Testis (tissue), 3 donors: ENCODE results near the gene PAMR1. TPM values are rescaled to one million over a fixed set of nuclear protein-coding genes. Genes with fewer than 3 reads are reported as not detected.

Experiments
- DNase-seq: peaks from one replicate; pipeline ENCODE4 v3.0.0-alpha.2; 2019
- H3K27ac ChIP-seq, 2 donors: fragments of 200-600 bp; sonication (generic); one replicate each; pipeline ENCODE4 v1.5.1; 2019
- H3K27me3 ChIP-seq: fragments of 200-600 bp; sonication (generic); one replicate; pipeline ENCODE4 v1.5.1; 2019
- H3K36me3 ChIP-seq: fragments of 200-600 bp; sonication (generic); one replicate; pipeline ENCODE4 v1.5.1; 2017; ENCODE audit warnings: low read depth; ENCODE audit errors: missing control alignments
- H3K4me1 ChIP-seq: fragments of 200-600 bp; sonication (generic); one replicate; pipeline ENCODE4 v1.5.1; 2019
- H3K4me3 ChIP-seq, 2 donors: fragments of 200-600 bp; sonication (generic); one replicate each; pipeline ENCODE4 v1.5.1; 2017 to 2019
- H3K9me3 ChIP-seq: fragments of 200-600 bp; sonication (generic); one replicate; pipeline ENCODE4 v1.5.1; 2017
- CTCF ChIP-seq, 3 experiments: fragments of 450-650 bp in 2 of 3; fragments of 200-600 bp in 1 of 3; sonication (generic) in 1 of 3; IDR thresholded peaks; one replicate each; pipeline ENCODE4 v1.5.1; 2016 to 2019; ENCODE audit warnings: antibody characterized with exemption in 3 of 3, mild to moderate bottlenecking in 2 of 3, moderate library complexity in 1 of 3
- POLR2A ChIP-seq: fragments of 450-650 bp; IDR thresholded peaks from one replicate; pipeline ENCODE4 v1.6.1; 2017; ENCODE audit warnings: antibody characterized with exemption, mild to moderate bottlenecking, moderate library complexity
- WGBS, 2 donors: methylation state at CpG; one replicate each; pipeline ENCODE4 v1.1.5; 2018; 5-methylcytosine and 5-hydroxymethylcytosine counted together
- intact Hi-C: fragments of 100-400 bp; cut with DNase I; formaldehyde crosslinking; loops from one replicate; pipeline ENCODE4 v1.15.1; 2023; ENCODE audit warnings: low total_unique reads
- polyA plus RNA-seq: library from polyadenylated mRNA; stranded (reverse); fragments of 350-450 nt; fragmentation: Illumina TruSeq; extraction: RNeasy Lipid Tissue Mini Kit (QIAGEN cat#74804); gene quantifications from one replicate; pipeline ENCODE4 v1.2.3, GENCODE V29; 2014; ENCODE audit warnings: low read depth, low replicate concordance; ENCODE audit not compliant: insufficient read depth
- total RNA-seq, 2 donors: library from RNA; depleted of rRNA; stranded (reverse); fragments of >200 nt; gene quantifications; one replicate each; pipeline ENCODE4 v1.2.3, GENCODE V29; 2016

The PAMR1 gene
- total and polyA plus RNA-seq, 3 donors from 2014 or later: 0.55 to 13.2 (median 1.5) TPM

DNA sequence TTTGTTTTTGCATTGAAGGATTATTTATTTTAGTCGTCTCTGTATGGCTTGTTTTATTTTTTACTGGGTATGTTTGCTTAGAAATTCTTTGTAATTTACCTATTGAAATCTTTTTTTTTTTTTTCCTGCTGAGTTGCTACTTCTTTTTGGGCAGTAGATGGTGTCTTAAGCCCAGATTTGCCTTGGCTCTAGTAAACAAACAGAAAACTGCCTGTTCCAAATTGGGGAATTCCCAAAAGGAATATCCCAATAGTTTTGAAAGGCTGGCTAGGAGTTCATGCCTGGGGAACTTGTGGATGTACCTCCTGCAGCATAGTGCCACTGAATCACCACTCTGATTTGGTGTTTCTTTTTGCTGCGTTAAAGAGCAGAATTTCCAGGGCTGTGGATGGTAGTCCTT is 17.7 kb downstream of the PAMR1 start:
- H3K9me3 ChIP-seq: no peaks in the 10 kb centered on the region
- no peaks in the 10 kb centered on the region for H3K27me3 ChIP-seq
- WGBS, 2 donors: 91 to 93% methylated on average over 2 of the region's 2 CpGs
- no peak for TF ChIP-seq CTCF (IDR thresholded peaks at IDR 0.05)
- TF ChIP-seq POLR2A: no peak
- no peaks in the 10 kb centered on the region for H3K4me1 ChIP-seq
- intact Hi-C loops: no loop called here
- no peak overlapping the region for H3K27ac ChIP-seq
- no peak overlapping the region for H3K4me3 ChIP-seq
- DNase-seq: no peak
- no peaks in the 10 kb centered on the region for H3K36me3 ChIP-seq

DNA sequence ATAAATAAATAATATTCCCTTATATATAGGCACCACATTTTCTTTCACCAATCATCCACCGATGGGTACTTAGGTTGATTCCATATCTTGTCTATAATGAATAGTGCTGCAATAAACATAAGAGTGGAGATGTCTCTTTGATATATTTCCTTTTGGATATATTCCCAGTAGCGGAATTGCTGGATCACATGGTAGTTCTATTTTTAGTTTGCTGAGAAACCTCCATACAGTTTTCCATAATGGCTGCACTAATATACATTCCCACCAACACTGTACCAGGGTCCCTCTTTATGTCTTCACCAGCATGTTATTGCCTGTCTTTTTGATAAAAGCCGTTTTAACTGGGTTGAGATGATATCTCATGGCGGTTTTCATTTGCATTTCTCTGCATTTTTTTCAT is 23.6 kb downstream of the PAMR1 start:
- H3K27ac ChIP-seq: no peak overlapping the region
- 82 to 88% methylated on average over 4 of the region's 4 CpGs for WGBS, 2 donors
- no peaks in the 10 kb centered on the region for H3K4me1 ChIP-seq
- H3K4me3 ChIP-seq: no peak overlapping the region
- H3K36me3 ChIP-seq: no peaks in the 10 kb centered on the region
- no peaks in the 10 kb centered on the region for H3K27me3 ChIP-seq
- intact Hi-C loops: no loop called here
- no peaks in the 10 kb centered on the region for H3K9me3 ChIP-seq
- no peak for DNase-seq
- TF ChIP-seq POLR2A (no peak), CTCF (IDR thresholded peaks at IDR 0.05) (no peak)

GRCh38 chr11:35500744-35501143 is 24.7 kb downstream of the PAMR1 start:
- Histone ChIP-seq H3K36me3 (no peaks in the 10 kb centered on the region), H3K9me3 (no peaks in the 10 kb centered on the region), H3K27me3 (no peaks in the 10 kb centered on the region), H3K27ac (no peak overlapping the region), H3K4me1 (no peaks in the 10 kb centered on the region), H3K4me3 (no peak overlapping the region)
- intact Hi-C loops: no loop called here
- no peak for TF ChIP-seq CTCF (IDR thresholded peaks at IDR 0.05)
- no peak for TF ChIP-seq POLR2A
- DNase-seq: no peak

- Histone ChIP-seq H3K36me3 (no peaks in the 10 kb centered on the region), H3K27me3 (no peaks in the 10 kb centered on the region), H3K4me1 (no peaks in the 10 kb centered on the region), H3K4me3 (no peak overlapping the region), H3K9me3 (no peaks in the 10 kb centered on the region), H3K27ac (no peak overlapping the region)
- no peak for TF ChIP-seq POLR2A
- TF ChIP-seq CTCF (IDR thresholded peaks at IDR 0.05): no peak
- intact Hi-C loops: no loop called here
- 62 to 72% methylated on average over 1 of the region's 1 CpG for WGBS, 2 donors
- DNase-seq: no peak
Observed at GRCh38 chr11:35496416-35496815, 29.0 kb downstream of the PAMR1 start.

DNA sequence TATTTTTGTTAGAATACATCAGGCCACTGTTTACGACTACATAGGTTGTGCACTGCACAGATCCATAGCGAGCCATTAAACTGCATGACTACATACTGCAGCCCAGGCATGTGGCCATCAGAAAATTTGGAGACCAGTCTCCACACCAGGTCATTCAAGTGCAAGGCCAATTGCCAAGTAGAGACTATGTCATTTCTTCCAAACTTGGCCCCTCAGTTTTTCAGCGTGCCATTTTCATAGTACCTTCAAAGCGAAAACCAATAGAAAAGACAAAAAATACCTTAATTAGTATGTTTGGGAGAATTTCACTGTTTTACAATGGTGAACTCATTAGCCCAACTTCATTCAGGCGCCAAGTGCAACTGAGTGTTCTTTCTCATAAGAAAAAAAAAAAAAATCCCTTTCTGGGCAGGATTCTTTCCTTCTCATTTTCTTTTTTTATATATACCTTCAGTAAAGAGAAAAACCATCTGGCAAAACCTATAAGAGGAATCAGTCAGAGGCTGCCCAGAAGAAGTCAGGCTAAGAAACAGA is 30.4 kb downstream of the PAMR1 start:
- no peaks in the 10 kb centered on the region for H3K9me3 ChIP-seq
- no peak overlapping the region for H3K27ac ChIP-seq
- 81 to 87% methylated on average over 5 of the region's 5 CpGs for WGBS, 2 donors
- H3K27me3 ChIP-seq: no peaks in the 10 kb centered on the region
- no peaks in the 10 kb centered on the region for H3K4me1 ChIP-seq
- no peak overlapping the region for H3K4me3 ChIP-seq
- intact Hi-C loops: no loop called here
- no peaks in the 10 kb centered on the region for H3K36me3 ChIP-seq
- no peak for TF ChIP-seq POLR2A
- no peak for TF ChIP-seq CTCF (IDR thresholded peaks at IDR 0.05)
- no peak for DNase-seq
